H1 (cell line): Measurements from ENCODE around the gene TEX26. TPM values are rescaled to one million over a fixed set of nuclear protein-coding genes. Genes with fewer than 3 reads are reported as not detected.

Experiments
- CHD1 ChIP-seq: IDR thresholded peaks from 2 replicates; pipeline ENCODE4 v1.6.1; 2012; ENCODE audit warnings: low read depth, low read length, improper control_type of control experiment
- CHD2 ChIP-seq: IDR thresholded peaks from 2 replicates; pipeline ENCODE4 v1.6.1; 2012; ENCODE audit warnings: low read length, improper control_type of control experiment
- CHD7 ChIP-seq: fragments of 300-600 bp; sonication (generic); IDR thresholded peaks from 2 replicates; pipeline ENCODE4 v1.7.1; 2012; ENCODE audit warnings: low read length, moderate library complexity, mild to moderate bottlenecking, inconsistent platforms; ENCODE audit not compliant: insufficient replicate concordance
- GABPA ChIP-seq: IDR thresholded peaks from 2 replicates; pipeline ENCODE4 v1.6.1; 2011; ENCODE audit warnings: mild to moderate bottlenecking, low read length, moderate library complexity, borderline replicate concordance; ENCODE audit not compliant: insufficient read depth
- POU5F1 ChIP-seq: IDR thresholded peaks from 2 replicates; pipeline ENCODE4 v1.6.1; 2011; ENCODE audit warnings: low read depth, mild to moderate bottlenecking, low read length, moderate library complexity
- RBBP5 ChIP-seq: IDR thresholded peaks from 2 replicates; pipeline ENCODE4 v1.7.1; 2012; ENCODE audit warnings: low read depth, mild to moderate bottlenecking, inconsistent platforms, low read length, moderate library complexity, borderline replicate concordance
- SIRT6 ChIP-seq: IDR thresholded peaks from one replicate; pipeline ENCODE4 v1.7.1; 2012; ENCODE audit warnings: low read length, inconsistent platforms
- TAF7 ChIP-seq: optimal IDR thresholded peaks from 2 replicates; pipeline ENCODE3; 2011; ENCODE audit warnings: low read depth, mild to moderate bottlenecking, inconsistent platforms, low read length, moderate library complexity, borderline replicate concordance
- polyA plus RNA-seq, 7 experiments: library from polyadenylated mRNA; depleted of rRNA in 3 of 7; stranded (reverse) in 5 of 7; unstranded in 2 of 7; fragments of >200 nt in 5 of 7; fragments of 200-250 nt in 2 of 7; gene quantifications; 1 replicate in 5 of 7; 2 replicates in 1 of 7; 4 replicates in 1 of 7; pipeline versions ENCODE4 v1.2.1 to v1.2.3, GENCODE V29; 2011 to 2013; ENCODE audit warnings: missing spikeins in 2 of 7, mixed read lengths in 2 of 7
- total RNA-seq: library from RNA; stranded (reverse); fragmentation: NEBNext Ultra II Directional; extraction: Animal tissue kit (Norgen Biotek cat#: 25700); gene quantifications from 2 replicates; pipeline ENCODE4 v1.2.1, GENCODE V29; 2021

TEX26 gene
- total and polyA plus RNA-seq, 2 of the 8 experiments (the other 6 are each of a cell fraction or from before 2014, with no cell fraction given): not detected

- TF ChIP-seq CHD7: no peak
- no peak for TF ChIP-seq POU5F1
- TF ChIP-seq RBBP5: no peak
- TF ChIP-seq CHD2: no peak
- TF ChIP-seq TAF7: no peak
- no peak for TF ChIP-seq CHD1
- TF ChIP-seq SIRT6: no peak
- TF ChIP-seq GABPA: no peak
These were observed 36.4 kb downstream of the TEX26 start (continued) for GRCh38 chr13:30968846-30969245.
